Right atrium auricular region (tissue), 2 donors: ENCODE results near the gene ARHGEF11. TPM values are rescaled to one million over a fixed set of nuclear protein-coding genes. Genes with fewer than 3 reads are reported as not detected.

Experiments
- DNase-seq: peaks from one replicate; pipeline ENCODE4 v3.0.0-alpha.2; 2019; ENCODE audit warnings: low spot score
- H3K27ac ChIP-seq, 2 donors: fragments of 200-600 bp; sonication (generic); 1 replicate in 1 of 2; 2 replicates in 1 of 2; pipeline ENCODE4 v1.5.1; 2016 to 2019
- H3K27me3 ChIP-seq, 2 donors: fragments of 200-600 bp; sonication (generic); one replicate each; pipeline versions ENCODE4 v1.5.1 to v1.6.0; 2017 to 2019
- H3K36me3 ChIP-seq: fragments of 200-600 bp; sonication (generic); one replicate; pipeline ENCODE4 v1.5.1; 2016
- H3K4me1 ChIP-seq, 2 donors: fragments of 200-600 bp; sonication (generic); one replicate each; pipeline versions ENCODE4 v1.5.1 to v1.6.0; 2017 to 2019
- H3K4me3 ChIP-seq, 2 donors: fragments of 200-600 bp; sonication (generic); 1 replicate in 1 of 2; 2 replicates in 1 of 2; pipeline ENCODE4 v1.5.1; 2017 to 2019; ENCODE audit warnings: mild to moderate bottlenecking in 1 of 2, moderate library complexity in 1 of 2
- H3K9me3 ChIP-seq, 2 donors: fragments of 200-600 bp; sonication (generic); one replicate each; pipeline ENCODE4 v1.5.1; 2019
- CTCF ChIP-seq, 2 donors: fragments of 200-600 bp; sonication (generic); IDR thresholded peaks; one replicate each; pipeline ENCODE4 v1.5.1; 2019; ENCODE audit warnings: antibody characterized with exemption in 2 of 2
- total RNA-seq, 2 donors: library from RNA; depleted of rRNA; stranded (reverse); fragments of >200 nt; gene quantifications; one replicate each; pipeline ENCODE4 v1.1.0, GENCODE V29; 2016

The ARHGEF11 gene
- total RNA-seq, 2 donors from 2014 or later = 26.6 to 33.5 TPM

GRCh38 chr1:157033357-157033876, 12.1 kb downstream of the ARHGEF11 start:
- Histone ChIP-seq H3K9me3 (no peaks in the 10 kb centered on the region), H3K36me3 (no peaks in the 10 kb centered on the region), H3K27ac (no peak overlapping the region), H3K4me1 (peaks cover 0 to 20% of the 10 kb centered on the region in 2 donors), H3K4me3 (no peak overlapping the region), H3K27me3 (no peaks in the 10 kb centered on the region)
- TF ChIP-seq CTCF (IDR thresholded peaks at IDR 0.05) = no peak
- no peak for DNase-seq

GRCh38 chr1:157032303-157032702, 13.2 kb downstream of the ARHGEF11 start:
- DNase-seq = no peak
- Histone ChIP-seq H3K27ac (no peak overlapping the region), H3K27me3 (no peaks in the 10 kb centered on the region), H3K4me3 (no peak overlapping the region), H3K4me1 (peaks cover 0 to 19% of the 10 kb centered on the region in 2 donors), H3K36me3 (no peaks in the 10 kb centered on the region), H3K9me3 (no peaks in the 10 kb centered on the region)
- TF ChIP-seq CTCF (IDR thresholded peaks at IDR 0.05) = no peak

- no peak for DNase-seq
- H3K4me3 ChIP-seq = no peak overlapping the region
- no peaks in the 10 kb centered on the region for H3K9me3 ChIP-seq
- H3K27me3 ChIP-seq = no peaks in the 10 kb centered on the region
- no peak overlapping the region for H3K27ac ChIP-seq
- peaks cover 0 to 27% of the 10 kb centered on the region in 2 donors for H3K4me1 ChIP-seq
- no peak for TF ChIP-seq CTCF (IDR thresholded peaks at IDR 0.05)
- no peaks in the 10 kb centered on the region for H3K36me3 ChIP-seq
Measured at GRCh38 chr1:157030728-157031127, 14.8 kb downstream of the ARHGEF11 start.

GRCh38 chr1:157028674-157029073, 16.9 kb downstream of the ARHGEF11 start:
- Histone ChIP-seq H3K36me3 (no peaks in the 10 kb centered on the region), H3K4me3 (no peak overlapping the region), H3K27me3 (no peaks in the 10 kb centered on the region), H3K27ac (no peak overlapping the region), H3K4me1 (peaks cover 0 to 19% of the 10 kb centered on the region in 2 donors), H3K9me3 (no peaks in the 10 kb centered on the region)
- TF ChIP-seq CTCF (IDR thresholded peaks at IDR 0.05) = no peak
- no peak for DNase-seq

- no peak for DNase-seq
- H3K36me3 ChIP-seq = peaks cover 2% of the 10 kb centered on the region
- H3K27me3 ChIP-seq = no peaks in the 10 kb centered on the region
- TF ChIP-seq CTCF (IDR thresholded peaks at IDR 0.05) = no peak
- no peak overlapping the region for H3K4me3 ChIP-seq
- H3K4me1 ChIP-seq = peaks cover 0 to 15% of the 10 kb centered on the region in 2 donors
- H3K9me3 ChIP-seq = peaks cover 0 to 17% of the 10 kb centered on the region in 2 donors
- H3K27ac ChIP-seq = no peak overlapping the region
Measured at GRCh38 chr1:157025856-157026255, 19.7 kb downstream of the ARHGEF11 start.

- Histone ChIP-seq H3K4me3 (no peak overlapping the region), H3K4me1 (peaks cover 0 to 15% of the 10 kb centered on the region in 2 donors), H3K27me3 (no peaks in the 10 kb centered on the region), H3K9me3 (peaks cover 0 to 17% of the 10 kb centered on the region in 2 donors), H3K27ac (no peak overlapping the region), H3K36me3 (peaks cover 4% of the 10 kb centered on the region)
- TF ChIP-seq CTCF (IDR thresholded peaks at IDR 0.05) = no peak
- DNase-seq = no peak
Measured at GRCh38 chr1:157025385-157025784, 20.2 kb downstream of the ARHGEF11 start.
